ENCODE results near the gene DGKI. TPM values are rescaled to one million over a fixed set of nuclear protein-coding genes. Genes with fewer than 3 reads are reported as not detected.

Gene DGKI
- total RNA-seq, 6 experiments from 2014 or later = 1.2 to 2.2 (median 1.6) TPM

DNA sequence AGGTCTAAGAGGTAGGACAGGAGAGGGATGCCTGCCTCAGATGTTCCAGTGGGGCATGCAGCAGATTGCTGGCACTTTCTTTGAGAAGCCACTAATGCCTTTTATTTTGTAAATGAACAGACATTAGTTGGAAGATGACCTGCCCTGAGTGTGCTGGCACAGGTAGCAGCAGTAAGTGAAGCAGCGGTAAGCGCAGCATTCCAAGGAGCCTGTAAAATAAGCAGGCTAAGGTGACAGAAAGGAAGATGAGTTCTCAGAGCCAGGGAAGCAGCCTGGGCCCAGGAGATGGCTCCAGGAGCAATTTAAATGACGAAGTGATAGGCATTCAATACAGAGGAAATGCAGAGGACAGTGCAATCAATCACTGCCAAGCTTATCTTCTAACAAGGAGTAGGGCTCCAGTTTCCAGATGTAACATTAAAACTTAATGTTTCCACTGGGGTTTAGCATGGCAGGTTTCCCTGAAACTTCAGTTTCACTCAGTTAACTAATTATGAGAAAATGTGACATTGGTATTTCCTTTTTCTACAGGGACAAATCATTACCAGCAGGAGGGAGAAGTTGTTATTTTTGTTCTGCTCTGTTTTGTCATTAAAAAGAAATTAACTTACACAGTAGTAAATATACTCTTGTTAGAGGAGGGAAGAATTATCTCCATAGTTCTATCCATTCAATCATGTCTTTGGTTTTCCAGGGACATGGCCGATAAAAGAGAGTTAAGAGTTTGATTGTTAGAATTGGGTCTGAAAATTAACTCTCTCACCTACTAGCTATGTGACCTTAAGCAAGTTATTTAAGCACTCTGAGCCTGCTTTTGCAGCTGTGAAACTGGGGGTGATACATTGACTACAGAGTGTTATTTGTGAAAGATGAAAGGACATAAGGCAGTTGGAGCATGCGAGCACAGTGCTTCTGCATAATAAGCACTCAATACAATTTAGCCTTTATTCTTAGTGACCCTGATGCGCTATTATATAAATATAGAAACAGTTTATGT lies 406.6 kb downstream of the DGKI start:
- Mint-ChIP-seq H3K4me3 (no peak overlapping the region), H3K4me1 (ENCODE audit: low read depth) (peaks cover 31% of the 10 kb centered on the region), H3K36me3 (ENCODE audit: low read depth) (peaks cover 10% of the 10 kb centered on the region), H3K27ac (no peak overlapping the region), H3K27me3 (ENCODE audit: insufficient read depth) (no peaks in the 10 kb centered on the region; the same call in 1 of the 2 replicates), H3K9me3 (peaks cover 8% of the 10 kb centered on the region; the same call in 1 of the 2 replicates)
- TF ChIP-seq, protein P1, sequence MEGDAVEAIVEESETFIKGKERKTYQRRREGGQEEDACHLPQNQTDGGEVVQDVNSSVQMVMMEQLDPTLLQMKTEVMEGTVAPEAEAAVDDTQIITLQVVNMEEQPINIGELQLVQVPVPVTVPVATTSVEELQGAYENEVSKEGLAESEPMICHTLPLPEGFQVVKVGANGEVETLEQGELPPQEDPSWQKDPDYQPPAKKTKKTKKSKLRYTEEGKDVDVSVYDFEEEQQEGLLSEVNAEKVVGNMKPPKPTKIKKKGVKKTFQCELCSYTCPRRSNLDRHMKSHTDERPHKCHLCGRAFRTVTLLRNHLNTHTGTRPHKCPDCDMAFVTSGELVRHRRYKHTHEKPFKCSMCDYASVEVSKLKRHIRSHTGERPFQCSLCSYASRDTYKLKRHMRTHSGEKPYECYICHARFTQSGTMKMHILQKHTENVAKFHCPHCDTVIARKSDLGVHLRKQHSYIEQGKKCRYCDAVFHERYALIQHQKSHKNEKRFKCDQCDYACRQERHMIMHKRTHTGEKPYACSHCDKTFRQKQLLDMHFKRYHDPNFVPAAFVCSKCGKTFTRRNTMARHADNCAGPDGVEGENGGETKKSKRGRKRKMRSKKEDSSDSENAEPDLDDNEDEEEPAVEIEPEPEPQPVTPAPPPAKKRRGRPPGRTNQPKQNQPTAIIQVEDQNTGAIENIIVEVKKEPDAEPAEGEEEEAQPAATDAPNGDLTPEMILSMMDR (IDR thresholded peaks at IDR 0.05) = no peak
- DNase-seq = no peak

DNA sequence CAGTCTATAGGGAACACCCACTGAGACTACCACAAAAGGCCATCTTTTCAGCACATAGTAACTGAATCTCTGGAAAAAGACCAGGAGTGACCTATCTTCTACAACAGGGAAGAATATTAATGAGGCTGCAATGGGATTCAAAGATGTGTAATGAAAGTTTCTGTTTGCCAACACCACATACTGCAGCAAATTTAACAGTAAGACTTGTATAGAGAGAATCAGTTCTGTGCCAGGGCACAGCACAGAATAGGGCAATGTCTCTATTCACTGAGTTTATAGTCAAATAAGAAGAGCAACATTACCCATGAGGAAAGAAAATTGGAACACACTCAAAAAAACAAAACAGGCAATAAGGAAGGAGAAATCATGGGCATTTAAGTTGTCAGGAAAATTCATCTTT lies 411.8 kb downstream of the DGKI start:
- Mint-ChIP-seq H3K9me3 (no peaks in the 10 kb centered on the region), H3K36me3 (ENCODE audit: low read depth) (no peaks in the 10 kb centered on the region), H3K27me3 (ENCODE audit: insufficient read depth) (no peaks in the 10 kb centered on the region; the same call in 1 of the 2 replicates), H3K27ac (no peak overlapping the region), H3K4me3 (no peak overlapping the region), H3K4me1 (ENCODE audit: low read depth) (peaks cover 4% of the 10 kb centered on the region)
- DNase-seq = no peak
- TF ChIP-seq, protein P1 (IDR thresholded peaks at IDR 0.05) = no peak

DNA sequence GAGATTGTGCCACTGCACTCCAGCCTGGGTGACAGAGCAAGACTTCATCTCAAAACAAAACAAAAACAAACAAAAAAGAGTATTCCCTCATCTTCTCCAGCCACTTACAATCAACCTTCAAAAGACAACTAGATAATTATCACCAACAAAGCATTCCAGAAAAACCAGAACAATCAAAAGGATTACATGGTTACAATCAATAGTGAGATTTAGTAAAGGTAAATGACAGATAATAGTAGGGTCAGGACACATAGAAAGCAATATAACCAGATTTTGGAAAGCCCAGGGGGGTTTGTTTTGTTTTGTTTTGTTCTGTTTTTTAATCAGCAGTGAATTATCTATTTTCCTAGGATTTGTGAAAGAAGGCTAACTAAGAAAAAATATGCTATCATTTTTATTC lies 412.2 kb downstream of the DGKI start:
- TF ChIP-seq, protein P1 (IDR thresholded peaks at IDR 0.05) = no peak
- no peak overlapping the region for H3K27ac Mint-ChIP-seq
- H3K36me3 Mint-ChIP-seq (ENCODE audit: low read depth) = no peaks in the 10 kb centered on the region
- H3K4me3 Mint-ChIP-seq = no peak overlapping the region
- H3K9me3 Mint-ChIP-seq = no peaks in the 10 kb centered on the region
- H3K27me3 Mint-ChIP-seq (ENCODE audit: insufficient read depth) = no peaks in the 10 kb centered on the region; the same call in 1 of the 2 replicates
- no peaks in the 10 kb centered on the region; the same call in 1 of the 2 replicates for H3K4me1 Mint-ChIP-seq (ENCODE audit: low read depth)
- DNase-seq = no peak

- Mint-ChIP-seq H3K36me3 (ENCODE audit: low read depth) (peaks cover 9% of the 10 kb centered on the region; the same call in 1 of the 2 replicates), H3K4me1 (ENCODE audit: low read depth) (peaks cover 23% of the 10 kb centered on the region), H3K27ac (peak overlapping the region; percentile 71), H3K4me3 (no peak overlapping the region), H3K9me3 (peaks cover 12% of the 10 kb centered on the region; the same call in 1 of the 2 replicates), H3K27me3 (ENCODE audit: insufficient read depth) (no peaks in the 10 kb centered on the region; the same call in 1 of the 2 replicates)
- TF ChIP-seq, protein P1 (IDR thresholded peaks at IDR 0.05) = no peak
- peak; percentile 54 for DNase-seq
Measured at GRCh38 chr7:137423321-137423720, 423.5 kb downstream of the DGKI start.

GRCh38 chr7:137421366-137421765 lies 425.4 kb downstream of the DGKI start:
- Mint-ChIP-seq H3K9me3 (peaks cover 12% of the 10 kb centered on the region; the same call in 1 of the 2 replicates), H3K27ac (no peak overlapping the region), H3K4me1 (ENCODE audit: low read depth) (peaks cover 31% of the 10 kb centered on the region), H3K4me3 (no peak overlapping the region), H3K27me3 (ENCODE audit: insufficient read depth) (no peaks in the 10 kb centered on the region; the same call in 1 of the 2 replicates), H3K36me3 (ENCODE audit: low read depth) (peaks cover 9% of the 10 kb centered on the region; the same call in 1 of the 2 replicates)
- no peak for DNase-seq
- TF ChIP-seq, protein P1 (IDR thresholded peaks at IDR 0.05) = no peak

Measured in HFFc6 (cell line).